Ovary (tissue), 9 donors: ENCODE data around the gene ABCC3. TPM values are rescaled to one million over a fixed set of nuclear protein-coding genes. Genes with fewer than 3 reads are reported as not detected.

Source experiments
- DNase-seq, 5 donors: peaks; one replicate each; pipeline ENCODE4 v3.0.0-alpha.2; 2019 to 2020
- H3K27ac ChIP-seq, 2 donors: fragments of 200-600 bp; one replicate each; pipeline versions ENCODE4 v1.5.1 to v1.8.0; 2019 to 2022
- H3K27me3 ChIP-seq: fragments of 200-600 bp; one replicate; pipeline ENCODE4 v1.8.0; 2022
- H3K36me3 ChIP-seq: fragments of 200-600 bp; sonication (generic); one replicate; pipeline ENCODE4 v1.5.1; 2019
- H3K4me1 ChIP-seq: one replicate; pipeline ENCODE4 v1.8.1; 2013; ENCODE audit warnings: mild to moderate bottlenecking, moderate library complexity; ENCODE audit not compliant: insufficient read depth
- H3K4me3 ChIP-seq: fragments of 200-600 bp; sonication (generic); one replicate; pipeline ENCODE4 v1.5.1; 2017
- H3K9me3 ChIP-seq, 2 donors: fragments of 200-600 bp in 1 of 2; sonication (generic) in 1 of 2; one replicate each; pipeline versions ENCODE4 v1.5.1 to v1.8.1; 2013 to 2019; ENCODE audit warnings: mild to moderate bottlenecking in 1 of 2, moderate library complexity in 1 of 2
- CTCF ChIP-seq, 3 donors: fragments of 450-650 bp in 2 of 3; fragments of 200-600 bp in 1 of 3; IDR thresholded peaks; one replicate each; pipeline versions ENCODE4 v1.5.1 to v1.8.0; 2016 to 2022; ENCODE audit warnings: antibody characterized with exemption in 3 of 3, mild to moderate bottlenecking in 1 of 3
- EP300 ChIP-seq: sonication (generic); formaldehyde crosslinking; IDR thresholded peaks from one replicate; pipeline ENCODE4 v1.6.1; 2017; ENCODE audit warnings: antibody characterized with exemption
- POLR2A ChIP-seq: fragments of 450-650 bp; IDR thresholded peaks from one replicate; pipeline ENCODE4 v1.6.1; 2017; ENCODE audit warnings: antibody characterized with exemption, mild to moderate bottlenecking, moderate library complexity
- WGBS, 3 donors: extraction: QIAGEN DNeasy Blood & Tissue Kit in 1 of 3; methylation state at CpG; one replicate each; pipeline versions ENCODE4 v1.1.5 to v1.1.7; 2013 to 2017; 5-methylcytosine and 5-hydroxymethylcytosine counted together
- intact Hi-C, 4 donors: fragments of 100-400 bp; cut with DNase I; formaldehyde crosslinking; loops; one replicate each; pipeline versions ENCODE4 v1.11.0 to v1.15.1; 2022 to 2023
- polyA plus RNA-seq, 2 donors: library from polyadenylated mRNA; stranded (reverse); fragments of 200-250 nt in 1 of 2; fragments of 350-450 nt in 1 of 2; fragmentation: Illumina TruSeq in 1 of 2; extraction: RNeasy Lipid Tissue Mini Kit (QIAGEN cat#74804) in 1 of 2; gene quantifications; one replicate each; pipeline ENCODE4 v1.2.3, GENCODE V29; 2013 to 2014
- total RNA-seq, 7 donors: library from RNA; depleted of rRNA in 2 of 7; stranded (reverse); fragments of >200 nt in 2 of 7; fragmentation: NEBNext Ultra II Directional in 3 of 7; extraction: Animal tissue kit (Norgen Biotek cat#: 25700) in 3 of 7; gene quantifications; one replicate each; pipeline versions ENCODE4 v1.1.0 to v1.2.4, GENCODE V29; 2016 to 2023
- donor health status: DM: no; HTN: no; CAD: no; lungs with moderate emphysema.
- donor health status: DM: no; HTN: no; CAD: no.
- donor health status: Bipolar disorder and iron deficiency.
- donor health status: DM: yes; HTN: yes; CAD: no.
- donor health status: DM: no; HTN: no; CAD: no.
- donor health status: DM: yes; HTN: yes; CAD: no.

The ABCC3 gene
- total and polyA plus RNA-seq, 9 donors = 1.4 to 14.2 (median 5.2) TPM

GRCh38 chr17:50641357-50641756, 6.7 kb downstream of the ABCC3 start:
- Histone ChIP-seq H3K9me3 (no peaks in the 10 kb centered on the region), H3K27ac (no peak overlapping the region), H3K36me3 (no peaks in the 10 kb centered on the region), H3K4me1 (peaks cover 17% of the 10 kb centered on the region), H3K27me3 (no peaks in the 10 kb centered on the region), H3K4me3 (no peak overlapping the region)
- WGBS, 3 donors = 49 to 73% (median 73%) methylated on average over 3 of the region's 3 CpGs
- intact Hi-C loops = no loop called here
- DNase-seq = peak in 1 of 5 donors; percentile 5
- TF ChIP-seq POLR2A = no peak
- no peak for TF ChIP-seq CTCF (IDR thresholded peaks at IDR 0.05)
- TF ChIP-seq EP300 = no peak

DNA sequence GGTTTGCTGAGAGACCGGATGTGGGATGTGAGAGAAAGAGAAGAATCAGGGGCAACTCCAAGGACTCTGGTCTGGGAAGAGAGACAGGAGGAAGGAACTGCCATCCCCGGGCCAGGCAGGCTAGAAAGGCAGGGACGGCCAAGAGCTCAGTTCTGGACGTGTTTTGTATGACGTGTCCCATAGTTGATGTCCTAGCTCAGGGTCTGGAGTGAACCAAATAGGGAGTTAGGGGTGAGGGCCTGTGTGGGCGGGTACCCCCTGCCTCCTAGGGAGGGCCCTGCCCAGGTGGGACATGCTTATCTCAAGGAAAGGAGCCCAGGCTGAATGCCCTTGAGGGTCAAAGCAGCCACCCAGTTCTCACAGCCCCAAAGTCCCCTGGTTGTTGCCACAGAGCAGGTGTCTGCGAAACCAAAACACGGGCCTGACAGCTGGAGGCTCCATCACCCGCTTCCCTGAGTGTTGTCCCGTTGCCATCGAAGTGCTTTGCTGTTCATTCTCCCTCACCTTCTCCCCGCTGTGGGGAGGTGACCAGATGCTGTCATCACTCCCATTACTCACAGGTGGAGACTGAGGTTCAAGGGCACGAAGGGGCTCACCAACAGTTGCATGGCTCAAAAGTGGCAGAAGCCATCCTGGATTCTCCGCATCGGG, 7.5 kb downstream of the ABCC3 start:
- no peak for TF ChIP-seq POLR2A
- TF ChIP-seq EP300 = no peak
- no peak for TF ChIP-seq CTCF (IDR thresholded peaks at IDR 0.05)
- H3K4me1 ChIP-seq = peaks cover 17% of the 10 kb centered on the region
- no peaks in the 10 kb centered on the region for H3K9me3 ChIP-seq
- no peak overlapping the region for H3K27ac ChIP-seq
- no peaks in the 10 kb centered on the region for H3K36me3 ChIP-seq
- no peak overlapping the region for H3K4me3 ChIP-seq
- WGBS, 3 donors = 89 to 93% (median 92%) methylated on average over 15 of the region's 15 CpGs
- no peaks in the 10 kb centered on the region for H3K27me3 ChIP-seq
- intact Hi-C loops = no loop called here
- DNase-seq = no peak

GRCh38 chr17:50642722-50643656, 8.3 kb downstream of the ABCC3 start:
- no peak for TF ChIP-seq EP300
- TF ChIP-seq CTCF (IDR thresholded peaks at IDR 0.05) = no peak
- TF ChIP-seq POLR2A = no peak
- WGBS, 3 donors = 77 to 86% (median 85%) methylated on average over 10 of the region's 10 CpGs
- H3K4me1 ChIP-seq = peaks cover 17% of the 10 kb centered on the region
- no peaks in the 10 kb centered on the region for H3K27me3 ChIP-seq
- DNase-seq = no peak
- H3K9me3 ChIP-seq = no peaks in the 10 kb centered on the region
- H3K36me3 ChIP-seq = no peaks in the 10 kb centered on the region
- no peak overlapping the region for H3K4me3 ChIP-seq
- H3K27ac ChIP-seq = no peak overlapping the region
- intact Hi-C loops = no loop called here

DNA sequence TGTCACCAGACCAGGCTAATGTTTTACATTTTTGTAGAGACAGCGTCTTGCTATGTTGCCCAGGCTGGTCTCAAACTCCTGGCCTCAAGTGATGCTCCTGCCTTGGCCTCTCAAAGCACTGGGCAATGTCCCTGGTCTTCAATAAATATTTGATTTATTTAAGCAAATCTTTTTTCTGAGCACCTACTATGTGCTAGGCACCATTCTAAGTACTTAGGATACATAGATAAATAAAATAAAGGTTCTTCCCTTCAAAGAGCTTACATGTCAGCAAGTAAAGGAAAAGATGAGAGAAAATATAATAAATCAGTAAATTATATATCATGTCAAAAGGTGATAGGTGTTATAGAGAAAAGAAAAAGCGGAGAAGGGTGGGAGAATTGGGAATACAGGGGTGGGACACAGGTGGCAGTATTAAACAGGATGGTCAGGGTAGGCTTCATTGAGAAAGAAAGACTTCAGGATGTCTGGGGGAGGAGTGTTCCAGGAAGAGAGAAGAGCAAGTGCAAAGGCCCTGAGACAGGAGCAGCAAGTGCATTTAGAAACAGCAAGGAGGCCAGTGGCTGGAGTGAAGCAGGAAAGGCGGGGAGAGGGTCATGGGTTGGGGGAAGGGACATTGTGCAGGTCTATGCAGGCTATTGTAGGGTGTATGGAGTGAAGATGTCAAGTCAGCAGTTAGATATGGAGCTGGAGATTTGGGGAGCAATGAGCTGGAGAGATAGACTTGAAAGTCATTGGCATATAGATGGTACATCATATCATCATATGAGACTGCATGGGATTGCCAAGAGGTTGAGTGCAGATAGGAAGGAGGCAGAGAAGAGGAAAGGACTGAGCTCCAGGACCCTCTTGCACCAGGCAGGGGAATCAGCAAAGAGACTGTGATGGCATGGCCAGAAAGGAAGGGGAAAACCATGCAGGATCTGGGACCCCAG, 11.3 kb downstream of the ABCC3 start:
- Histone ChIP-seq H3K27me3 (no peaks in the 10 kb centered on the region), H3K9me3 (no peaks in the 10 kb centered on the region), H3K36me3 (no peaks in the 10 kb centered on the region), H3K27ac (no peak overlapping the region), H3K4me1 (peaks cover 3% of the 10 kb centered on the region), H3K4me3 (no peak overlapping the region)
- 95 to 97% (median 96%) methylated on average over 3 of the region's 3 CpGs for WGBS, 3 donors
- no peak for DNase-seq
- intact Hi-C loops = no loop called here
- TF ChIP-seq CTCF (IDR thresholded peaks at IDR 0.05) (no peak), EP300 (no peak)
